Right hindlimb (tissue), 1 donor: ENCODE results near the gene DMGDH.
A peak's percentile ranks its signal among the peaks of the same experiment; 100 is the strongest.
"Not testable (repeated sequence)": the region's sequence is repeated elsewhere in the genome, so short reads cannot be mapped to it uniquely, and the experiment has no call there.

Experiments used
- DNase-seq: peaks from one replicate; pipeline ENCODE4 v3.0.0-alpha.2; 2018

Gene DMGDH

GRCh38 chr5:79011219-79011836 is 58.1 kb downstream of the DMGDH start:
- no peak for DNase-seq

- no peak for DNase-seq
Measured at GRCh38 chr5:79008362-79008761, 61.1 kb downstream of the DMGDH start.

DNA sequence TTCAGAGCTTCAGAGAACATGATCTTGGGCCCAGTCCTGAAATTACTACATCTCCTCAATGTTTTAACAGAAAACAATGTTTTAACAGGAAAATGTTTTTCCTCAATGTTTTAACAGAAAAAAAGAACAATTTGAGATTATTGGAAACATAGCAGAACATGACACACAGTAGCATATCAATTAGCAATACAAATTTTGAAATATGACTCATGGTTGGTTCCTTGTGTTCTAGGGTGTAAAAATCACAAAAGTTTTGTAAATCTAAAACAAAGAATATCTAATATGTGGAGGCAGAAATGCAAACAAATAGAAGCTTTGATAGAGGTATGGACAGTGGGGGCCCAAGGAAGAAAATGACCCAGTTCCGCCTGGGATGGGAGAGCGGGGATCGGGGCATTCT is 61.6 kb downstream of the DMGDH start:
- no peak for DNase-seq

DNA sequence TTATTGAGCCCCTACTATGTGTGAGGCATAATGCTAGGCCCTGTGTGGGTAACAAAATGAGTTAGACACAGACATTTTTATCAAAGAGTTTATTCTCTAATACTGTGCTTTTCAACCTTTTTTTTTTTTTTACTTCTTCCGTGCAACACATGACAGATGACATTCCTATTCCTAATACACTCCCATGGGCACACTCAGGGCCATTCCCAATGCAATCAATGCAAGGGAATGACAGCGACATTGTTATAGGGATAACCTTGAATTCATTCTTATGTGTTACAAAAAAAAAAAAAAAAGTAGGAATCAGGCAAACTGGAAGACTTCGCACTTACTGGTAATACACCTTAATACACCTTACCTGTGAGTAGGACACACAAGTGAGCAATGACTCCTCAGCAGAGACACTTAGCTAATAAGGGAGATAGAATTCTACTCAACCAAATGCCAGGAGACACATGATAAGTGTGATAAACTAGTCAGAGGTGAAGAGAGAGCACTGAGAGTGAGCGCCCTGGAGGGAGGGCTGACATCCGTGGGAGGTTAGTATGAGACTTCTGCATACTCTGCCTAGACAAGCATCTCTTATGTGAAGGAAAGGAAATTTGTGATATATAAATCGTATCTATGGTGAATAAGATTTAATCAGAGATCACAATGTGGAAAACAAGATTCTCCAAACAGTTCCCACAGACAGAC is 63.4 kb downstream of the DMGDH start:
- no peak for DNase-seq

GRCh38 chr5:79005151-79005550 is 64.3 kb downstream of the DMGDH start:
- DNase-seq = no peak

- DNase-seq = no peak
Measured at GRCh38 chr5:79002374-79002773, 67.1 kb downstream of the DMGDH start.

- DNase-seq = no peak
Measured at GRCh38 chr5:79001471-79001870, 68.0 kb downstream of the DMGDH start.

- DNase-seq = no peak
Measured at GRCh38 chr5:78997090-78997489, 72.4 kb downstream of the DMGDH start.

GRCh38 chr5:78995521-78996007 is 73.9 kb downstream of the DMGDH start:
- no peak for DNase-seq

DNA sequence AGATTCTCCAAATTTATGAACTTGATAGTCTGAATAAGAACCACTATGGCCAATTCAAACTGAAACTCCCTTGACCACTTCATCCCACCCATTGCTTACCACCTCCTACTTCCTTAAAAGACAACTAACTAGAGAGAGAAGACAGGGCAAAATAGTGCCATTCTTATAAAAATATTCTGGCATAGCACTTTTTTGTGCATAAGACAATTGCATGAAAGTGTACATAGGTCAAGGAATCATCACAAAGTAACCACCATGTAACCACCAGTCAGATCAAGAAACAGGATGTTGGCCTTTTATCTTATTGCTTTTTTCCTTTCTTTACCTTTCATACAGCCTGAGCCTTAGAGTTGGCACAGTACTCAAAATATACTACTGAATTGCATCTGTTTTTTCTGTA is 76.3 kb downstream of the DMGDH start:
- DNase-seq = no peak

DNA sequence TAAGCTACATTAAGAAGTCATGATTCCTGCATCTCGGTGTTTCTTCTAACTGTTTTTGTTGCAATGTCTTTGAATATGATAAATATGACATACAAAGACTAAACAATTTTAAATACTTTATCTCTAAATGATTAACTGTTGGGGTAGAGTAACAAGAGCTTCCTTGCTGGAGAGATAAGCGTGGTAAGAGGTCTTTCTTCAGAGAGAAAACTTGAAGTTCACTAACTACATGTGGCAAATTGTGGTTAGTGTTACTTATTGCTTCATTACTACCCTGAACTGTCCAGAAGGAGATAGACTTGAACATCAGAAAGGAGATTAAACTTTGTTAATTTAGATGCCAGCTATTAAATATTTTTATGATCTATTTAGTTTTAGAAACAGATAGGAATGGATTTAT is 77.3 kb downstream of the DMGDH start:
- no peak for DNase-seq

DNA sequence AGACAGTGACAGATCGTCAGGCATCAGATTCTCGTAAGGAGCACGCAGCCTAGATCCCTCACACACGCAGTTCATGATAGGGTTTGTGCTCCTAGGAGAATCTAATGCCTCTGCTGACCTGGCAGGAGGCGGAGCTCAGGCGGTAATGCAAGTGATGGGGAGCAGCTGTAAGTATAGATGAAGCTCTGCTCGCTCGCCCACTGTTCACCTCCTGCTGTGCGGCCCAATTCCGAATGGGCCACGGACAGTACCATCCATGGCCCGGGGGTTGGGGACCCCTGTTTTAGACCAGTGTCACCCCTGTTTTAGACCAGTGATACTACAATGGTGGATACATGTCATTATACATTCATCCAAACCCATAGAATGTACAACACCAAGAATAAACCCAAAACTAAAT is 80.4 kb downstream of the DMGDH start:
- DNase-seq = no peak

GRCh38 chr5:78985725-78986223 is 83.7 kb downstream of the DMGDH start:
- DNase-seq = no peak

GRCh38 chr5:78985116-78985724 is 84.3 kb downstream of the DMGDH start, which contains the start of gene ARSB:
ARSB (minus strand) TSS chr5:78985310; CDS start chr5:78985248, 62 bp downstream.
- peak; percentile 72 for DNase-seq

DNA sequence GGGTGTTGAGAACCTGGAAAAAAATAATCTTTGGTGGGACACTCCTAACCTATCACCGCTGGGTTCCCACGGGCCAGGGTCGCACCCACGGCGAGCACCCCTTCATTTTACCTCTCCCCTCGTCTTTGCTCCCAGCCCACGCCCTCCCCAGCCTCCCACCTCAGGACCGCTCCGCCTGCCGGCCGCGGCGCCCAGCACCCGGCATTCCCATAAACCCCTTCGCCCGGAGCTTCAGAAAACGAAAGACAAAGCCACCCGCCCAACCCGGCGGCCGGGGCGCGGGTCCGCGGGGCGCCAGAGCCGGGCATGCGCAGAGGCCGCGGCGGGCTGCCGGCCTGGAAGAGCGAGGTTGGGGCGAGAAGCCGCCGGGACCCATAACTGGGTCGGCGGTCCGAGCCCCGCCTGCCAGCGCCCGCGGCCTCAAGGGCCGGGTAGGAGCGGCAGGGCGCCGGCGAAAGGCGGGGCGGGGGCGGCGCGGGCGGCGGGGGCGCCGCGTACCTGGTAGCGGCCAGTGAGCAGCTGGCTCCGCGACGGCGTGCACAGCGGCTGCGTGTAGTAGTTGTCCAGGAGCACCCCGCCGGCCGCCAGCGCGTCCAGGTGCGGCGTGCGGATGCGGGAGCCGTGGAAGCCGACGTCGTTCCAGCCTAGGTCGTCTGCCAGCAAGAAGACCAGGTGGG is 84.9 kb downstream of the DMGDH start:
- peak; percentile 94 for DNase-seq

- no peak for DNase-seq
Measured at GRCh38 chr5:78983601-78984438, 85.7 kb downstream of the DMGDH start.

DNA sequence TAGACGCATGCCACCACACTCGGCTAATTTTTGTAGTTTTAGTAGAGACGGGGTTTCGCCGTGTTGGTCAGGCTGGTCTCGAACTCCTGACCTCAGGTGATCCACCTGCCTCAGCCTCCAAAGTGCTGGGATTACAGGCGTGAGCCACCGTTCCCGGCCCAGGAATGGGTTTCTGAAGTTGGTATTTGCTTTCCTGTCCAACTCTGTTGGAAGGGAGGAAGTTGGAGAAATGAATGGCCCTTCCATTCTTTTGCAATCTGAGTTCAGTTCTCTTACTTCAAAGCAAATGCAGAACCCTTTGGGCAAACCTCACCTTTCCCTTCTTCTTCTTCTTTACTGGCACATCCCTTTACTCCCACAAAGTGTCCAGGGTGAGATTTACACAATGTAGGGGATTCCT is 86.3 kb downstream of the DMGDH start:
- not testable (repeated sequence) for DNase-seq

DNA sequence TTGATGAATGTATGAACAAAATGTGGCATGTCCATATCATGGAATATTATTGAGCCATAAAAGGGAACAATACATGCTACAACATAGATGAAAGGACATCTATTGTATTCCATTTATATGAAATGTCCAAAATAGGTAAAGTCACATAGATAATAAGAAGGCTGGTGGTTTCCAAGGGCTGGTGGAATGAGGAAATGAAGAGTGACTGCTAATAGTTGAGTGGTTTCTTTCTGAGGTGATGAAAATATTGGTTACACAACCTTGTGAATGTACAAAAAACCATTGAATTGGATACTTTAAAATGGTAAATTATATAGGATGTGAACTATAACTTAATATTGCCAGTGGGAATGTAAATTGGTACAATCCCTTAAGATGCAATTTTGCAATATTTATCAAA is 89.6 kb downstream of the DMGDH start:
- DNase-seq = no peak

- no peak for DNase-seq
Measured at GRCh38 chr5:78979117-78979742, 90.2 kb downstream of the DMGDH start.

- DNase-seq = no peak
Measured at GRCh38 chr5:78975035-78975434, 94.4 kb downstream of the DMGDH start.

DNA sequence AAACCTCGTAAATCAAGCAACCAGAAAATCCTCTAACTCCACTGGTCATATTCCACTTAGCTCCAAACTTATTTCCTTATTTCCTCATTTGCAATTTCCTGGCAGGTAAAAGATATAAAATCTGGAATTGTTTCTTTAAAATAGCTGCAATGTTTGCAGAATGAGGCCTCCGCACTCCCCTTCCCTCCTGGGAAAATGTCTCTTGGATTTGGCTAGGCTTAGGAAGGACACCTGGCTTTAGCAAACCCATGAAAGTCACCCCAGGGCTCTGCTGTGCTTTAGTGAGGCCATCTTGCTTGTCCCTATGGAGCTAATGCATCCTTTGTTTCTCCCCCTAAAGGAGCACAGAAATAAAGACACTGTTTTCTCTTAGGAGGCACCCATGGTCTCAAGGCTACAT is 94.9 kb downstream of the DMGDH start:
- no peak for DNase-seq

DNA sequence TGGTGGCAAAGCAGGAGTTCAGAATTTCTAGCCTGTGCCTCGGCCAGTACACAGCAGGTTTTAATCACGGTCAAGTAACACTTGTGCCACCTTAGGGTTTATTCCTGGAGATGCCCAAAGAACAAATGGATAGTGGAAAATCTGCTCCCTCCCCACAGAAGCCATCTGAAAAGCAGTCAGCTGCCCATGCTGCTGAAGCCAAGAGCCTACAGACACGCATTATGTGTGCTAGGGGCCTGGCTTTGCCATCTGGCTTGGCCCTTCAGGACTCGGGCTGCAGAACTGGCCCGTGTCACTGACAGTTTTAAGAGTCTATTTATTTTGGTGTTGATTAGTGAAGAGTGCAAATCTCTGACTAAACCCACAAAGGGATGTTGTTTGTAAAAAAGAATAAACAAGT is 95.5 kb downstream of the DMGDH start:
- peak; percentile 74 for DNase-seq
